HepG2 (cell line): ENCODE results near the gene DHRS1. TPM values are rescaled to one million over a fixed set of nuclear protein-coding genes. Genes with fewer than 3 reads are reported as not detected.

Source experiments
- AGO2 ChIP-seq: fragments of 200-400 bp; formaldehyde crosslinking; optimal IDR thresholded peaks from 2 replicates; pipeline ENCODE3; 2017; ENCODE audit warnings: mild to moderate bottlenecking, low read depth, low read length, moderate library complexity
- EEA1 ChIP-seq: sonication (generic); formaldehyde crosslinking; IDR thresholded peaks from 2 replicates; pipeline ENCODE4 v1.5.1; 2020; ENCODE audit warnings: mild to moderate bottlenecking, missing genetic modification reagents, borderline replicate concordance
- HNRNPH1 ChIP-seq: fragments of 200-400 bp; formaldehyde crosslinking; optimal IDR thresholded peaks from 2 replicates; pipeline ENCODE3; 2017; ENCODE audit warnings: mild to moderate bottlenecking, low read depth, low read length
- MTA3 ChIP-seq: sonication (generic); formaldehyde crosslinking; IDR thresholded peaks from 2 replicates; pipeline ENCODE4 v1.4.0; 2020; ENCODE audit warnings: missing genetic modification reagents
- RBM22 ChIP-seq: fragments of 200-400 bp; formaldehyde crosslinking; optimal IDR thresholded peaks from 2 replicates; pipeline ENCODE3; 2017; ENCODE audit warnings: mild to moderate bottlenecking, low read length, moderate library complexity
- TRIM24 ChIP-seq: sonication (generic); formaldehyde crosslinking; IDR thresholded peaks from 2 replicates; pipeline ENCODE4 v1.8.0; 2022; ENCODE audit warnings: mild to moderate bottlenecking, missing genetic modification reagents
- ZNF468 ChIP-seq: sonication (generic); formaldehyde crosslinking; IDR thresholded peaks from 2 replicates; pipeline ENCODE4 v1.8.0; 2022; ENCODE audit warnings: mild to moderate bottlenecking, moderate library complexity, missing genetic modification reagents
- ZNF713 ChIP-seq: sonication (generic); formaldehyde crosslinking; IDR thresholded peaks from 2 replicates; pipeline ENCODE4 v1.4.0; 2020; ENCODE audit warnings: mild to moderate bottlenecking, missing genetic modification reagents
- polyA plus RNA-seq, 8 experiments: library from polyadenylated mRNA; depleted of rRNA in 3 of 8; stranded (reverse) in 7 of 8; unstranded in 1 of 8; fragments of >200 nt; fragmentation: Illumina TruSeq in 4 of 8; extraction: Trizol in 4 of 8; gene quantifications; 2 replicates each; pipeline versions ENCODE4 v1.2.1 to v1.2.3, GENCODE V29; 2011 to 2016; ENCODE audit warnings: low read depth in 4 of 8, missing spikeins in 1 of 8, mixed read lengths in 1 of 8; ENCODE audit not compliant: insufficient read depth in 1 of 8
- total RNA-seq, 5 experiments: library from RNA; depleted of rRNA; stranded (reverse); fragments of >200 nt; fragmentation: Illumina TruSeq; extraction: Trizol; gene quantifications; 2 replicates each; pipeline ENCODE4 v1.2.3, GENCODE V29; 2016; ENCODE audit warnings: low read depth in 1 of 5
- TF ChIP-seq, protein P1 (sequence below): sonication (generic); formaldehyde crosslinking; IDR thresholded peaks from 2 replicates; pipeline ENCODE4 v1.4.0; 2020; ENCODE audit warnings: missing genetic modification reagents, mild to moderate bottlenecking, borderline replicate concordance
- TF ChIP-seq, protein P2 (sequence below): sonication (generic); formaldehyde crosslinking; conservative IDR thresholded peaks from 2 replicates; pipeline ENCODE4 v1.8.0; 2022; ENCODE audit warnings: low read depth, missing genetic modification reagents
- TF ChIP-seq, protein P3 (sequence below): sonication (generic); formaldehyde crosslinking; IDR thresholded peaks from 2 replicates; pipeline ENCODE4 v1.4.0; 2020; ENCODE audit warnings: missing genetic modification reagents
- TF ChIP-seq, protein P4 (sequence below): IDR thresholded peaks from 2 replicates; pipeline ENCODE4 v1.6.1; 2016; ENCODE audit warnings: low read depth

Gene DHRS1
- total and polyA plus RNA-seq, 2 of the 13 experiments (the other 11 are each of a cell fraction or from before 2014, with no cell fraction given) = 49.8 to 60.8 TPM

DNA sequence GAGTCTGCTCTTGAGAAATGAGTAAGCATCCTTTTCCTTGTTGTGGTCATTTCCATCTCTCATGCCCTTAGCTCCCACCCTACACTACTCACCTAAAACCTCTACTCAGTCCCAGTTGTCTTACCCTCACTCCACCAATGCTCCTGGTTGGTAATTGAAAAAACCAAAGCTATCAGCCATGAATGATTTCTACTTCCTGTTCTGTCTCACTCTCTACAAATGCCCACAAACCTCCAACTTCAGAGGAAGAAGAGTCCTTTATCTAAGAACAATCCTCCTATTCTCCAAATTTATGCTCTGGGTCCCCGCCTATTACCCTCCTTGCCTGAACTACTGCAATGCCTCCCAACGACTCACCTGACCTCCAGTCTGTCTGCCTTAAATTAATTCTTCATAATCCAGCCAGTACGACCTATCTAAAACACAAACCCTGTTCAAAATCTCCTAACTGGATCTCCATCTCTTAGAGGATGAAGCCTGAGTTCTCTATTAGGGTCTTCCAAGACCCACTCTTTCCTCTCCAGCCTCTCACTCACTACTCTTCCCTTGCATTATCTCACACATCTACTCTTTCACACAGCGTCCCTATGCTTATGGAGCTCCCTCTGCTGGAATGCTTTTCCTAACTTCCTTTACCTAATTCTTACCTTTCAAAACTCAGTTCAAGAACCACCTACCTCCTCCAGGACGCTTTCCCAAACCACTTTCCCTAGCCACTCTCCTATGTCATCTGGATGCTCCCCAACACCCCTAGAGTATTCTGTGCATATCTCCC is 2.2 kb downstream of the DHRS1 start (continued):
- TF ChIP-seq HNRNPH1 (no peak), TRIM24 (CRISPR knock-in tag) (no peak), EEA1 (CRISPR knock-in tag) (no peak), MTA3 (CRISPR knock-in tag) (no peak), RBM22 (peak; percentile 63), ZNF468 (CRISPR knock-in tag) (no peak), ZNF713 (CRISPR knock-in tag) (no peak), AGO2 (no peak)
- TF ChIP-seq, protein P1, sequence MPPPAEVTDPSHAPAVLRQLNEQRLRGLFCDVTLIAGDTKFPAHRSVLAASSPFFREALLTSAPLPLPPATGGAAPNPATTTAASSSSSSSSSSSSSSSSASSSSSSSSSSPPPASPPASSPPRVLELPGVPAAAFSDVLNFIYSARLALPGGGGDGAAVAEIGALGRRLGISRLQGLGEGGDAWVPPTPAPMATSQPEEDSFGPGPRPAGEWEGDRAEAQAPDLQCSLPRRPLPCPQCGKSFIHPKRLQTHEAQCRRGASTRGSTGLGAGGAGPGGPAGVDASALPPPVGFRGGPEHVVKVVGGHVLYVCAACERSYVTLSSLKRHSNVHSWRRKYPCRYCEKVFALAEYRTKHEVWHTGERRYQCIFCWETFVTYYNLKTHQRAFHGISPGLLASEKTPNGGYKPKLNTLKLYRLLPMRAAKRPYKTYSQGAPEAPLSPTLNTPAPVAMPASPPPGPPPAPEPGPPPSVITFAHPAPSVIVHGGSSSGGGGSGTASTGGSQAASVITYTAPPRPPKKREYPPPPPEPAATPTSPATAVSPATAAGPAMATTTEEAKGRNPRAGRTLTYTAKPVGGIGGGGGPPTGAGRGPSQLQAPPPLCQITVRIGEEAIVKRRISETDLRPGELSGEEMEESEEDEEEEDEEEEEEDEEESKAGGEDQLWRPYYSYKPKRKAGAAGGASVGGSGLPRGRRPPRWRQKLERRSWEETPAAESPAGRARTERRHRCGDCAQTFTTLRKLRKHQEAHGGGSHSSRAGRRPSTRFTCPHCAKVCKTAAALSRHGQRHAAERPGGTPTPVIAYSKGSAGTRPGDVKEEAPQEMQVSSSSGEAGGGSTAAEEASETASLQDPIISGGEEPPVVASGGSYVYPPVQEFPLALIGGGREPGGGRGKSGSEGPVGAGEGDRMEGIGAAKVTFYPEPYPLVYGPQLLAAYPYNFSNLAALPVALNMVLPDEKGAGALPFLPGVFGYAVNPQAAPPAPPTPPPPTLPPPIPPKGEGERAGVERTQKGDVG (CRISPR knock-in tag) = no peak
- TF ChIP-seq, protein P2, sequence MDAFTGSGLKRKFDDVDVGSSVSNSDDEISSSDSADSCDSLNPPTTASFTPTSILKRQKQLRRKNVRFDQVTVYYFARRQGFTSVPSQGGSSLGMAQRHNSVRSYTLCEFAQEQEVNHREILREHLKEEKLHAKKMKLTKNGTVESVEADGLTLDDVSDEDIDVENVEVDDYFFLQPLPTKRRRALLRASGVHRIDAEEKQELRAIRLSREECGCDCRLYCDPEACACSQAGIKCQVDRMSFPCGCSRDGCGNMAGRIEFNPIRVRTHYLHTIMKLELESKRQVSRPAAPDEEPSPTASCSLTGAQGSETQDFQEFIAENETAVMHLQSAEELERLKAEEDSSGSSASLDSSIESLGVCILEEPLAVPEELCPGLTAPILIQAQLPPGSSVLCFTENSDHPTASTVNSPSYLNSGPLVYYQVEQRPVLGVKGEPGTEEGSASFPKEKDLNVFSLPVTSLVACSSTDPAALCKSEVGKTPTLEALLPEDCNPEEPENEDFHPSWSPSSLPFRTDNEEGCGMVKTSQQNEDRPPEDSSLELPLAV = no peak
- TF ChIP-seq, protein P3, sequence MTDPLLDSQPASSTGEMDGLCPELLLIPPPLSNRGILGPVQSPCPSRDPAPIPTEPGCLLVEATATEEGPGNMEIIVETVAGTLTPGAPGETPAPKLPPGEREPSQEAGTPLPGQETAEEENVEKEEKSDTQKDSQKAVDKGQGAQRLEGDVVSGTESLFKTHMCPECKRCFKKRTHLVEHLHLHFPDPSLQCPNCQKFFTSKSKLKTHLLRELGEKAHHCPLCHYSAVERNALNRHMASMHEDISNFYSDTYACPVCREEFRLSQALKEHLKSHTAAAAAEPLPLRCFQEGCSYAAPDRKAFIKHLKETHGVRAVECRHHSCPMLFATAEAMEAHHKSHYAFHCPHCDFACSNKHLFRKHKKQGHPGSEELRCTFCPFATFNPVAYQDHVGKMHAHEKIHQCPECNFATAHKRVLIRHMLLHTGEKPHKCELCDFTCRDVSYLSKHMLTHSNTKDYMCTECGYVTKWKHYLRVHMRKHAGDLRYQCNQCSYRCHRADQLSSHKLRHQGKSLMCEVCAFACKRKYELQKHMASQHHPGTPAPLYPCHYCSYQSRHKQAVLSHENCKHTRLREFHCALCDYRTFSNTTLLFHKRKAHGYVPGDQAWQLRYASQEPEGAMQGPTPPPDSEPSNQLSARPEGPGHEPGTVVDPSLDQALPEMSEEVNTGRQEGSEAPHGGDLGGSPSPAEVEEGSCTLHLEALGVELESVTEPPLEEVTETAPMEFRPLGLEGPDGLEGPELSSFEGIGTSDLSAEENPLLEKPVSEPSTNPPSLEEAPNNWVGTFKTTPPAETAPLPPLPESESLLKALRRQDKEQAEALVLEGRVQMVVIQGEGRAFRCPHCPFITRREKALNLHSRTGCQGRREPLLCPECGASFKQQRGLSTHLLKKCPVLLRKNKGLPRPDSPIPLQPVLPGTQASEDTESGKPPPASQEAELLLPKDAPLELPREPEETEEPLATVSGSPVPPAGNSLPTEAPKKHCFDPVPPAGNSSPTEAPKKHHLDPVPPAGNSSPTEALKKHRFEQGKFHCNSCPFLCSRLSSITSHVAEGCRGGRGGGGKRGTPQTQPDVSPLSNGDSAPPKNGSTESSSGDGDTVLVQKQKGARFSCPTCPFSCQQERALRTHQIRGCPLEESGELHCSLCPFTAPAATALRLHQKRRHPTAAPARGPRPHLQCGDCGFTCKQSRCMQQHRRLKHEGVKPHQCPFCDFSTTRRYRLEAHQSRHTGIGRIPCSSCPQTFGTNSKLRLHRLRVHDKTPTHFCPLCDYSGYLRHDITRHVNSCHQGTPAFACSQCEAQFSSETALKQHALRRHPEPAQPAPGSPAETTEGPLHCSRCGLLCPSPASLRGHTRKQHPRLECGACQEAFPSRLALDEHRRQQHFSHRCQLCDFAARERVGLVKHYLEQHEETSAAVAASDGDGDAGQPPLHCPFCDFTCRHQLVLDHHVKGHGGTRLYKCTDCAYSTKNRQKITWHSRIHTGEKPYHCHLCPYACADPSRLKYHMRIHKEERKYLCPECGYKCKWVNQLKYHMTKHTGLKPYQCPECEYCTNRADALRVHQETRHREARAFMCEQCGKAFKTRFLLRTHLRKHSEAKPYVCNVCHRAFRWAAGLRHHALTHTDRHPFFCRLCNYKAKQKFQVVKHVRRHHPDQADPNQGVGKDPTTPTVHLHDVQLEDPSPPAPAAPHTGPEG (CRISPR knock-in tag) = 0 out of 2 replicates have a peak, but pooled peaks have one; percentile 61
- TF ChIP-seq, protein P4, sequence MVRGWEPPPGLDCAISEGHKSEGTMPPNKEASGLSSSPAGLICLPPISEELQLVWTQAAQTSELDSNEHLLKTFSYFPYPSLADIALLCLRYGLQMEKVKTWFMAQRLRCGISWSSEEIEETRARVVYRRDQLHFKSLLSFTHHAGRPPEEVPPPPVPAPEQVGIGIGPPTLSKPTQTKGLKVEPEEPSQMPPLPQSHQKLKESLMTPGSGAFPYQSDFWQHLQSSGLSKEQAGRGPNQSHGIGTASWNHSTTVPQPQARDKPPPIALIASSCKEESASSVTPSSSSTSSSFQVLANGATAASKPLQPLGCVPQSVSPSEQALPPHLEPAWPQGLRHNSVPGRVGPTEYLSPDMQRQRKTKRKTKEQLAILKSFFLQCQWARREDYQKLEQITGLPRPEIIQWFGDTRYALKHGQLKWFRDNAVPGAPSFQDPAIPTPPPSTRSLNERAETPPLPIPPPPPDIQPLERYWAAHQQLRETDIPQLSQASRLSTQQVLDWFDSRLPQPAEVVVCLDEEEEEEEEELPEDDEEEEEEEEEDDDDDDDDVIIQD (CRISPR knock-in tag) = peak; percentile 48; the same call in 1 of the 2 replicates
